ENCODE results near the gene COQ6.
"Not testable (repeated sequence)": the region's sequence is repeated elsewhere in the genome, so short reads cannot be mapped to it uniquely, and the experiment has no call there.

The COQ6 gene

GRCh38 chr14:73949752-73950734 lies at the start of gene COQ6, which contains the start of gene FAM161B:
TSS of gene COQ6 (plus strand) at chr14:73950302. CDS start at chr14:73950333, 31 bp downstream.
TSS of gene FAM161B (minus strand) at chr14:73950094. CDS start at chr14:73950026, 68 bp downstream.
- peak; percentile 77 to 78 for DNase-seq (ENCODE audit: low read depth in 2 of 2)

- DNase-seq (ENCODE audit: low read depth in 2 of 2): no peak
These were observed 47.1 kb upstream of the COQ6 start for GRCh38 chr14:73903028-73903427.

- no peak for DNase-seq (ENCODE audit: low read depth in 2 of 2)
These were observed 40.4 kb upstream of the COQ6 start for GRCh38 chr14:73909681-73910080.

- DNase-seq (ENCODE audit: low read depth in 2 of 2): no peak
These were observed 36.8 kb upstream of the COQ6 start for GRCh38 chr14:73913256-73913655.

- no peak for DNase-seq (ENCODE audit: low read depth in 2 of 2)
These were observed 33.8 kb upstream of the COQ6 start for GRCh38 chr14:73916324-73916723.

GRCh38 chr14:73919457-73919856 lies 30.6 kb upstream of the COQ6 start:
- not testable (repeated sequence) for DNase-seq (ENCODE audit: low read depth in 2 of 2)

GRCh38 chr14:73924337-73924736 lies 25.8 kb upstream of the COQ6 start:
- DNase-seq (ENCODE audit: low read depth in 2 of 2): no peak

GRCh38 chr14:73935666-73936065 lies 14.4 kb upstream of the COQ6 start:
- no peak for DNase-seq (ENCODE audit: low read depth in 2 of 2)

GRCh38 chr14:73936548-73936947 lies 13.6 kb upstream of the COQ6 start:
- DNase-seq (ENCODE audit: low read depth in 2 of 2): no peak

GRCh38 chr14:73937012-73937411 lies 13.1 kb upstream of the COQ6 start:
- DNase-seq (ENCODE audit: low read depth in 2 of 2): no peak

GRCh38 chr14:73942180-73942579 lies 7.9 kb upstream of the COQ6 start:
- DNase-seq (ENCODE audit: low read depth in 2 of 2): no peak

GRCh38 chr14:73943083-73943482 lies 7.0 kb upstream of the COQ6 start:
- no peak for DNase-seq (ENCODE audit: low read depth in 2 of 2)

- DNase-seq (ENCODE audit: low read depth in 2 of 2): no peak
These were observed 5.5 kb upstream of the COQ6 start for GRCh38 chr14:73944432-73945158.

- no peak for DNase-seq (ENCODE audit: low read depth in 2 of 2)
These were observed 4.9 kb upstream of the COQ6 start for GRCh38 chr14:73945159-73945670.

- no peak for DNase-seq (ENCODE audit: low read depth in 2 of 2)
These were observed 3.6 kb downstream of the COQ6 start for GRCh38 chr14:73953731-73954130.

GRCh38 chr14:73955674-73956073 lies 5.6 kb downstream of the COQ6 start:
- no peak for DNase-seq (ENCODE audit: low read depth in 2 of 2)

- DNase-seq (ENCODE audit: low read depth in 2 of 2): no peak
These were observed 8.5 kb downstream of the COQ6 start for GRCh38 chr14:73958591-73958990.

- DNase-seq (ENCODE audit: low read depth in 2 of 2): no peak
These were observed 11.1 kb downstream of the COQ6 start for GRCh38 chr14:73961192-73961591.

- no peak for DNase-seq (ENCODE audit: low read depth in 2 of 2)
These were observed 15.1 kb downstream of the COQ6 start for GRCh38 chr14:73965216-73965615.

GRCh38 chr14:73968885-73969284 lies 18.8 kb downstream of the COQ6 start:
- no peak for DNase-seq (ENCODE audit: low read depth in 2 of 2)

- no peak for DNase-seq (ENCODE audit: low read depth in 2 of 2)
These were observed 23.4 kb downstream of the COQ6 start for GRCh38 chr14:73973497-73973896.

GRCh38 chr14:73976125-73976524 lies 26.0 kb downstream of the COQ6 start:
- DNase-seq (ENCODE audit: low read depth in 2 of 2): no peak
